ENCODE measurements around the gene RIMS3.
A peak's percentile ranks its signal among the peaks of the same experiment; 100 is the strongest.

Gene RIMS3

DNA sequence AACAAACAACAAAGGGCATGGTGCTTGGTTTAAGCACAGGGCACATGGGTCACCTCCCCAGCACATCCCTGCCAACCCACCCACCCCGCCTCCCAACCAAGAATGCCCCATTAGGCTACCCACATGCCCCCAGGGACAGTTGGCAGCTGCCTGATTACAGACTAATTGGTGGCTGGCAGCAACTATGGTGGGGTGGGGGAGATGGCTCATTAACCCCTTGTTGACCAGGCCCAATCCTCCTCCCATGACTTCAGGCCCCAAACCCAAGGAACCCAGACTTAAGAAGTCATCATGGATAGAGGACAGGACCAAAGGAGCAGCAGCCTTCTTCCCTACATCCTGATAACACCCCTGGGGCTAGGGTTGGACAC, 1.3 kb downstream of the RIMS3 start:
- peak overlapping the region; percentile 73 to 100 (median 88) for H3K4me2 ChIP-seq
- H3K36me3 ChIP-seq, result peaks cover 0 to 8% (median 0%) of the 10 kb centered on the region in 11 experiments; a peak in 1 of 22 replicates
- no peaks in the 10 kb centered on the region for H3K9me3 ChIP-seq (replicated peaks in 1 of 11)
- peak overlapping the region in 7 of 11 experiments; percentile 26 to 93 (median 86); a peak in 15 of 22 replicates for H3K27ac ChIP-seq
- H3K9ac ChIP-seq, result peak overlapping the region in 7 of 11 experiments; percentile 14 to 82 (median 80); a peak in 11 of 22 replicates
- H4K20me1 ChIP-seq, result peaks cover 0 to 55% (median 16%) of the 10 kb centered on the region in 11 experiments; a peak in 12 of 22 replicates
- H3K4me3 ChIP-seq, result peak overlapping the region in 5 of 10 experiments; percentile 65 to 76 (median 70); a peak in 10 of 20 replicates
- no peaks in the 10 kb centered on the region for H3K27me3 ChIP-seq
- TF ChIP-seq Cebpa-rat (IDR thresholded peaks at IDR 0.05), result no peak
- H3K4me1 ChIP-seq, result peaks cover 45 to 87% (median 76%) of the 10 kb centered on the region in 10 experiments

DNA sequence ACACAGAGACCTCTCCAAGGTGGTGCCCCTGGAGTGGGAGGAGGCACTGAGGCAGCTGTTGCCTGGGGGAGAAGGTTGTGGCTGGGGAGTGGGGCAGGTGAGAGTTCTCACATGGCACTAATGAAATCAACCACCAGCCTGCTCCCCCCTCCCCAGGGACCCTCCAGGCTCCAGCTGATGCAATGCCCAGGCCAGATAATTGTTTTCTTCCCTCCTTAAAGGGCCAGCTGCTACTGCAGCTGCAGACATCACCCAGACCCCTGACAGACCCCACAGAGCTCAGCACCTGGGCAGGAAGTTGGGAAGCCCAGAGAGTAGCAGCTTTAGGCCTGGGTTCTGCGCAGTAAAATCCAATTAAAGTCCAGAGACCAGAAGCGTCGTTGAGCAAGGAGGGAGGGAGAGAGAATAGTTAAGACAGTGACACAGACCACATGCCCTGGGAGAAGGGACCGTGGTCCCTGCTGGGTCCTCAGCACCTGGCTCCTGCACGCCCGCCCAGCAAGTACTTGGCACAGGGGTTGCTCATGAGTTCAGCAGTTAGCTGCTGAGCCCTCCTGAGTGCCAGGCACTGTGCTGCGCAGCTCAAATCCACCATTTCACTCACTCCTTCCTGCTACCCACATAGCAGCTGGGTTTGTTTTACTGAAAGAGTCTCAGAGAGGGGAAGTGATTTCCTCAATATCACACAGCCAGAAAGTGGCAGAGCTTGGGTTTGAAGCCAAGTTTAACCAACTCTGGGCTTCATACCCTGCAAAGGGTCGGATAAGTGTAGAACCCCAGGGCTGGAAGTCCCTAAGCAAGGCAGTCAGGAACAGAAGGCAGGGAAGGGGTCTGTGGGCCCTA, 1.9 kb downstream of the RIMS3 start:
- Histone ChIP-seq H3K9ac (peak overlapping the region in 8 of 11 experiments; percentile 14 to 82 (median 74); a peak in 16 of 22 replicates), H3K9me3 (replicated peaks in 1 of 11) (no peaks in the 10 kb centered on the region), H3K36me3 (peaks cover 0 to 8% (median 0%) of the 10 kb centered on the region in 11 experiments; a peak in 1 of 22 replicates), H3K27me3 (no peaks in the 10 kb centered on the region), H3K4me2 (peak overlapping the region; percentile 73 to 100 (median 88)), H3K4me1 (peaks cover 45 to 87% (median 76%) of the 10 kb centered on the region in 10 experiments), H4K20me1 (peaks cover 0 to 61% (median 22%) of the 10 kb centered on the region in 11 experiments; a peak in 12 of 22 replicates), H3K27ac (peak overlapping the region in 10 of 11 experiments; percentile 5 to 93 (median 70); a peak in 18 of 22 replicates), H3K4me3 (peak overlapping the region in 6 of 10 experiments; percentile 0 to 76 (median 68); a peak in 10 of 20 replicates)
- peak in 6 of 11 experiments; percentile 14 to 84 (median 70); a peak in 10 of 22 replicates for TF ChIP-seq Cebpa-rat (IDR thresholded peaks at IDR 0.05)

DNA sequence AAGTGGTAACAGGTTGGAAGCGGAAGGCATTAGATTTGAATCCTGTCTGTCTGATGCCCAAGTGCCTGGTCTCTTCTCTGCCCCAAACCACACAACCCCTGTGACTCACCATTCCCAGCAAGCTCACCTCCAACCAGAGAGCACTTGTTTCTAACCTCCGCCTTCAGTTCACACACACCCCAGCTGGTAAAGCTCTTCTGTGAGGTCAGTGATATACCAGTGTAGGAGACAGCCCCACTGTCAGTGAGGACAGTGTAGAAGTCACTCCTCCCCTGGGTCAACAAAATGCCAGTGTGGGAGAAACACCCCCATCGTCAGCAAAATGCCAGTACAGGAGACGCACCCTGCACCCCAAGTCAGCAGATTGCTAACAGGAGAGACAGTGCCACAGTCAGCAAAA, 2.6 kb downstream of the RIMS3 start:
- Histone ChIP-seq H3K4me2 (peak overlapping the region; percentile 73 to 100 (median 88)), H3K4me3 (peak overlapping the region in 5 of 10 experiments; percentile 65 to 76 (median 70); a peak in 5 of 20 replicates), H3K36me3 (peaks cover 0 to 8% (median 0%) of the 10 kb centered on the region in 11 experiments; a peak in 2 of 22 replicates), H3K9ac (peak overlapping the region in 8 of 11 experiments; percentile 14 to 82 (median 74); a peak in 15 of 22 replicates), H3K27ac (peak overlapping the region in 10 of 11 experiments; percentile 5 to 93 (median 70); a peak in 17 of 22 replicates), H3K9me3 (replicated peaks in 1 of 11) (no peaks in the 10 kb centered on the region), H3K27me3 (no peaks in the 10 kb centered on the region), H3K4me1 (peaks cover 45 to 88% (median 79%) of the 10 kb centered on the region in 10 experiments), H4K20me1 (peaks cover 0 to 67% (median 28%) of the 10 kb centered on the region in 11 experiments; a peak in 12 of 22 replicates)
- TF ChIP-seq Cebpa-rat (IDR thresholded peaks at IDR 0.05), result no peak

DNA sequence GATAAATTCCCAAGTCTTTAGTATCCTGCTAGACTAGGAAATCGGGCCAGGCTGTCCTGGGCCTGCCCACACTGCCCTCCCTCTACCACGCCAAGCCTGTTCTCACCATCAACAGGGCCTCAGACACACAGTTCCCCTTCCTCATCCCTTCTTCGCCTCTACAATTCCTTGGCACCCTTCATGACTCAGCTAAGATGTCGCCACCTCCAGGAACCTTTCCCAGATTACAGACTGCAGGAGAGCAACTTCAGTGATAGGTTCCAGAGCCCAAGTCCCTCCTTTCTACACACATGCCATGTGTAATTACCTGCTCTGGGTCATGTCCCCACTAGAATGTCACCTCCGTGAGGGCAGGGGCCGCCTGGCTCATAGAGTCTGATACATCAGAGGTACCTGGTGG, 3.3 kb downstream of the RIMS3 start:
- peaks cover 0 to 75% (median 28%) of the 10 kb centered on the region in 11 experiments; a peak in 12 of 22 replicates for H4K20me1 ChIP-seq
- H3K4me1 ChIP-seq, result peaks cover 45 to 86% (median 79%) of the 10 kb centered on the region in 10 experiments
- no peaks in the 10 kb centered on the region for H3K27me3 ChIP-seq
- peak overlapping the region in 7 of 11 experiments; percentile 13 to 93 (median 86); a peak in 10 of 22 replicates for H3K27ac ChIP-seq
- peak overlapping the region in 6 of 11 experiments; percentile 26 to 82 (median 67); a peak in 9 of 22 replicates for H3K9ac ChIP-seq
- H3K36me3 ChIP-seq, result peaks cover 0 to 8% (median 0%) of the 10 kb centered on the region in 11 experiments; a peak in 2 of 22 replicates
- peak overlapping the region in 1 of 10 experiments; percentile 24; a peak in 2 of 20 replicates for H3K4me3 ChIP-seq
- peak overlapping the region; percentile 73 to 100 (median 88) for H3K4me2 ChIP-seq
- no peaks in the 10 kb centered on the region for H3K9me3 ChIP-seq (replicated peaks in 1 of 11)
- TF ChIP-seq Cebpa-rat (IDR thresholded peaks at IDR 0.05), result no peak

DNA sequence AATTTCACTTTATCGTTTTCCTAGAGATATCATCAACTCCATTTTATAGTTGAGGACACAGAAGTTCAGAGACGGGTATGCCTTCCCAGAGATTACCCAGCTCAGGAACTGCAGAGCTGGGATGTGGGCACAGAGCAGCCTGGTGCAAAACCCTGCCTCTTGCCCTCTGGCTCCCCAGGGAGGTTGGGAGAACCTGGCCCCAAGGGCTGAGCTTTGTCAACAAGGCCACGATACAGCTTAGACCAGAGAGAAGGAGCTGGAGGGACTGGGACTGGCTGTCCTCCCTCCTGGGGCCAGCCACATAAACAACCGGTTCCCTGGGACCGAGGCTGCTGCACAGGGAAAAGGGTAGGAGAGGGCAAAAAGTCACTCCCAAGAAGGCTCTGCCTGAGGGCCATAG, 3.8 kb downstream of the RIMS3 start:
- H3K27ac ChIP-seq, result peak overlapping the region in 7 of 11 experiments; percentile 12 to 93 (median 86); a peak in 10 of 22 replicates
- H3K9me3 ChIP-seq (replicated peaks in 1 of 11), result no peaks in the 10 kb centered on the region
- H3K9ac ChIP-seq, result peak overlapping the region in 7 of 11 experiments; percentile 7 to 82 (median 54); a peak in 10 of 22 replicates
- H3K4me3 ChIP-seq, result peak overlapping the region in 2 of 10 experiments; percentile 4 to 24; a peak in 2 of 20 replicates
- no peak for TF ChIP-seq Cebpa-rat (IDR thresholded peaks at IDR 0.05)
- peak overlapping the region; percentile 73 to 100 (median 88) for H3K4me2 ChIP-seq
- no peaks in the 10 kb centered on the region for H3K27me3 ChIP-seq
- peaks cover 0 to 8% (median 0%) of the 10 kb centered on the region in 11 experiments; a peak in 2 of 22 replicates for H3K36me3 ChIP-seq
- peaks cover 45 to 81% (median 79%) of the 10 kb centered on the region in 10 experiments for H3K4me1 ChIP-seq
- H4K20me1 ChIP-seq, result peaks cover 0 to 79% (median 28%) of the 10 kb centered on the region in 11 experiments; a peak in 12 of 22 replicates

DNA sequence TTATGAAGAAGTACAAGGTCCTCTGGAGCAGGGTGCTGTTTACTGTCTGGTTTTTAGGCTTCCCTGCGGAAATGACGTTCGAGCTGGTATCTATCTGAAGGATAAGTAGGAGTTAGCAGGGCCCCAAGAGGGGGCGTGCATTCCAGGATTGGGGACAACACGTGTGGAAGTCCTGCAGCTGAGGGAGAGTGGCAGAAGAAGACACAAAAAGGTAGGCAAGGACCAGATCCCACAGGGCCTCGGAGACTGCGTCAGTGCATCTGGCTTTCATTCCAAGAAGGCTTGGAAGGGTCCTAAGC, 5.9 kb downstream of the RIMS3 start:
- TF ChIP-seq Cebpa-rat (IDR thresholded peaks at IDR 0.05), result no peak
- H3K27ac ChIP-seq, result no peak overlapping the region
- H3K9me3 ChIP-seq (replicated peaks in 1 of 11), result no peaks in the 10 kb centered on the region
- H3K4me3 ChIP-seq, result no peak overlapping the region
- peak overlapping the region in 9 of 11 experiments; percentile 36 to 100 (median 91); a peak in 17 of 22 replicates for H3K4me2 ChIP-seq
- peaks cover 0 to 8% (median 0%) of the 10 kb centered on the region in 11 experiments; a peak in 2 of 22 replicates for H3K36me3 ChIP-seq
- H3K27me3 ChIP-seq, result no peaks in the 10 kb centered on the region
- peaks cover 0 to 96% (median 36%) of the 10 kb centered on the region in 11 experiments; a peak in 15 of 22 replicates for H4K20me1 ChIP-seq
- H3K4me1 ChIP-seq, result peaks cover 33 to 77% (median 68%) of the 10 kb centered on the region in 10 experiments
- peak overlapping the region in 4 of 11 experiments; percentile 27 to 49 (median 44); a peak in 5 of 22 replicates for H3K9ac ChIP-seq

DNA sequence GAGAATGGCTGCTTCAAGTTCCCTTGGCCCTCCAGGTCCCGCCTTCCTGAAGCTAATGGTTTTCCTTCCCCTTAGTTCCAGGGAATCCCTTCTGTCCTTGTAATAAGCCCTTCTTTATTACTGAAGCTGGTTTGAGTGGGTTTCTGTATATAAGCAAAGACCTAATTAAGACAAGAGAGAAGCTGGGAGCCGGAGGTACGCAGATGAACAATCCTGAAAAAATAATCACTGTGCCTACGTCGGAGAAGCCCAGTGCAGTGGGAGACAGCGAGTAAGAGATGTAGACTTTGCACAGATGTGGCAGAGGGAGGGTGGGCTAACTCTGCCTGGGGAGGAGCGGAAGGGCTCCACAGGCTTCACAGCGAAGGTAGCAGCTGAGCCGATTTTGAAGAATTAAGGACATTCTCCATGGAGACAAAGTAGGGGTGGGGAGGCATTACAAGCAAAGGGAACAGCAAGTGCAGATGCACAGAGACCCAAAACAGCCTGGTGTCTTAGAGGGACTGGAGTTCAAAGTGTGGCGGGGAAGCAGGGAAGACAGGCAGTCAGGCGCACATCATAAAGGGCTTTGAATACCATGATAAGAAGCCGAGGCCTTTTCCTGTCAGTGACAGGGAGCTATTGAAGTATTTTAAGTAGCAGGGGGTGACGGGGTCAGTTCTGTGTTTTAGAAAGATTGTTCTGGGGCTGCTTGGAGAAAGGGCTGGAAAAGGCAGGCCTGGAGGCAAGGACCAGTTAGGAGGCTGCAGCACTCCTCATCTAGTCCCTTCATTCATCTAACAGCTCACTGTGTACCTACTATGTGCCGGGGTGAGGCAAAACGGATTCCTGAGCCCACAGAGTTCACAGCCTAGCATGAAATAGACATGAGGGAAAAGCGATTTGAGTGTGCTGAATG, 6.5 kb downstream of the RIMS3 start:
- peaks cover 28 to 76% (median 64%) of the 10 kb centered on the region in 10 experiments for H3K4me1 ChIP-seq
- peaks cover 0 to 8% (median 0%) of the 10 kb centered on the region in 11 experiments; a peak in 2 of 22 replicates for H3K36me3 ChIP-seq
- no peak overlapping the region for H3K4me3 ChIP-seq
- no peaks in the 10 kb centered on the region for H3K9me3 ChIP-seq (replicated peaks in 1 of 11)
- peaks cover 0 to 97% (median 35%) of the 10 kb centered on the region in 11 experiments; a peak in 14 of 22 replicates for H4K20me1 ChIP-seq
- H3K27me3 ChIP-seq, result no peaks in the 10 kb centered on the region
- TF ChIP-seq Cebpa-rat (IDR thresholded peaks at IDR 0.05), result no peak
- peak overlapping the region in 4 of 11 experiments; percentile 27 to 49 (median 44); a peak in 7 of 22 replicates for H3K9ac ChIP-seq
- H3K4me2 ChIP-seq, result peak overlapping the region; percentile 5 to 100 (median 86); a peak in 18 of 22 replicates
- no peak overlapping the region for H3K27ac ChIP-seq

Data from BLaER1 treated with 17β-estradiol and CSF1 and Interleukin-3, amounts not matched to agents 10 nM and 100 nM (cell line).